ENCODE data around the gene ANKHD1. TPM values are rescaled to one million over a fixed set of nuclear protein-coding genes. Genes with fewer than 3 reads are reported as not detected.
A peak's percentile ranks its signal among the peaks of the same experiment; 100 is the strongest.

ANKHD1 gene
- total and polyA plus RNA-seq, 9 of the 15 experiments (the other 6 are each of a cell fraction or from before 2014, with no cell fraction given), result 38.9 to 138 (median 78.7) TPM

- TF ChIP-seq, protein P1, sequence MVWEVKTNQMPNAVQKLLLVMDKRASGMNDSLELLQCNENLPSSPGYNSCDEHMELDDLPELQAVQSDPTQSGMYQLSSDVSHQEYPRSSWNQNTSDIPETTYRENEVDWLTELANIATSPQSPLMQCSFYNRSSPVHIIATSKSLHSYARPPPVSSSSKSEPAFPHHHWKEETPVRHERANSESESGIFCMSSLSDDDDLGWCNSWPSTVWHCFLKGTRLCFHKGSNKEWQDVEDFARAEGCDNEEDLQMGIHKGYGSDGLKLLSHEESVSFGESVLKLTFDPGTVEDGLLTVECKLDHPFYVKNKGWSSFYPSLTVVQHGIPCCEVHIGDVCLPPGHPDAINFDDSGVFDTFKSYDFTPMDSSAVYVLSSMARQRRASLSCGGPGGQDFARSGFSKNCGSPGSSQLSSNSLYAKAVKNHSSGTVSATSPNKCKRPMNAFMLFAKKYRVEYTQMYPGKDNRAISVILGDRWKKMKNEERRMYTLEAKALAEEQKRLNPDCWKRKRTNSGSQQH (CRISPR knock-in tag; IDR thresholded peaks at IDR 0.05), result peak; percentile 64; the same call in 1 of the 2 replicates
- TF ChIP-seq ZNF740 (CRISPR knock-in tag; IDR thresholded peaks at IDR 0.05) (peak; percentile 61; the same call in 1 of the 2 replicates), ZNF740 (tag; IDR thresholded peaks at IDR 0.05) (no peak), CREB1 (IDR thresholded peaks at IDR 0.05) (peak; percentile 95), CREB1 (CRISPR knock-in tag; IDR thresholded peaks at IDR 0.05) (peak; percentile 95), ZNF551 (CRISPR knock-in tag; IDR thresholded peaks at IDR 0.05) (no peak), ZNF232 (CRISPR knock-in tag; IDR thresholded peaks at IDR 0.05) (no peak), SIN3B (IDR thresholded peaks at IDR 0.05; ENCODE audit: low read depth) (peak; percentile 57; the same call in 1 of the 2 replicates), ZNF354B (CRISPR knock-in tag; IDR thresholded peaks at IDR 0.05) (no peak), ZNF263 (CRISPR knock-in tag; IDR thresholded peaks at IDR 0.05; ENCODE audit: borderline replicate concordance) (peak; percentile 73; the same call in 1 of the 2 replicates), PRDM10 (IDR thresholded peaks at IDR 0.05; ENCODE audit: partially characterized antibody) (no peak), XRCC4 (IDR thresholded peaks at IDR 0.05; ENCODE audit: extremely low read depth, insufficient read depth, insufficient read length) (no peak), CREBBP (IDR thresholded peaks at IDR 0.05; ENCODE audit: low read depth, low read length) (no peak), POLR2H (tag; IDR thresholded peaks at IDR 0.05; ENCODE audit: low read depth) (peak; percentile 73), ELF4 (CRISPR knock-in tag; IDR thresholded peaks at IDR 0.05) (0 out of 2 replicates have a peak, but pooled peaks have one; percentile 18), HNRNPH1 (optimal IDR thresholded peaks at IDR 0.05; ENCODE audit: low read depth, low read length) (no peak)
- TF ChIP-seq, protein P2, sequence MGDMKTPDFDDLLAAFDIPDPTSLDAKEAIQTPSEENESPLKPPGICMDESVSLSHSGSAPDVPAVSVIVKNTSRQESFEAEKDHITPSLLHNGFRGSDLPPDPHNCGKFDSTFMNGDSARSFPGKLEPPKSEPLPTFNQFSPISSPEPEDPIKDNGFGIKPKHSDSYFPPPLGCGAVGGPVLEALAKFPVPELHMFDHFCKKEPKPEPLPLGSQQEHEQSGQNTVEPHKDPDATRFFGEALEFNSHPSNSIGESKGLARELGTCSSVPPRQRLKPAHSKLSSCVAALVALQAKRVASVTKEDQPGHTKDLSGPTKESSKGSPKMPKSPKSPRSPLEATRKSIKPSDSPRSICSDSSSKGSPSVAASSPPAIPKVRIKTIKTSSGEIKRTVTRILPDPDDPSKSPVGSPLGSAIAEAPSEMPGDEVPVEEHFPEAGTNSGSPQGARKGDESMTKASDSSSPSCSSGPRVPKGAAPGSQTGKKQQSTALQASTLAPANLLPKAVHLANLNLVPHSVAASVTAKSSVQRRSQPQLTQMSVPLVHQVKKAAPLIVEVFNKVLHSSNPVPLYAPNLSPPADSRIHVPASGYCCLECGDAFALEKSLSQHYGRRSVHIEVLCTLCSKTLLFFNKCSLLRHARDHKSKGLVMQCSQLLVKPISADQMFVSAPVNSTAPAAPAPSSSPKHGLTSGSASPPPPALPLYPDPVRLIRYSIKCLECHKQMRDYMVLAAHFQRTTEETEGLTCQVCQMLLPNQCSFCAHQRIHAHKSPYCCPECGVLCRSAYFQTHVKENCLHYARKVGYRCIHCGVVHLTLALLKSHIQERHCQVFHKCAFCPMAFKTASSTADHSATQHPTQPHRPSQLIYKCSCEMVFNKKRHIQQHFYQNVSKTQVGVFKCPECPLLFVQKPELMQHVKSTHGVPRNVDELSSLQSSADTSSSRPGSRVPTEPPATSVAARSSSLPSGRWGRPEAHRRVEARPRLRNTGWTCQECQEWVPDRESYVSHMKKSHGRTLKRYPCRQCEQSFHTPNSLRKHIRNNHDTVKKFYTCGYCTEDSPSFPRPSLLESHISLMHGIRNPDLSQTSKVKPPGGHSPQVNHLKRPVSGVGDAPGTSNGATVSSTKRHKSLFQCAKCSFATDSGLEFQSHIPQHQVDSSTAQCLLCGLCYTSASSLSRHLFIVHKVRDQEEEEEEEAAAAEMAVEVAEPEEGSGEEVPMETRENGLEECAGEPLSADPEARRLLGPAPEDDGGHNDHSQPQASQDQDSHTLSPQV (IDR thresholded peaks at IDR 0.05), result no peak
Measured at GRCh38 chr5:140401362-140402257, at the start of gene ANKHD1 (continued).
